GM12878 (cell line): ENCODE results near the gene PIGM. TPM values are rescaled to one million over a fixed set of nuclear protein-coding genes. Genes with fewer than 3 reads are reported as not detected.

Source experiments
- ATAC-seq: fragments of 200-7000 bp; cut with Tn5 transposase; 3 replicates; pipeline ENCODE4 v1.9.1; 2020; ENCODE audit warnings: mild to moderate bottlenecking, moderate library complexity
- BruUV-seq: library from RNA; stranded (reverse); fragments of 400-500 nt; replicated peaks from 2 replicates; lab custom pipeline; 2021; lab: Mats Ljungman, UMichigan
- CTCF ChIA-PET: fragments of 300-600 bp; sonication (Branson Sonifier 250); formaldehyde crosslinking; extraction: SDS; loops from one replicate; lab custom pipeline; 2021; ENCODE audit warnings: inconsistent platforms; lab: Yijun Ruan, JAX
- POLR2A ChIA-PET: fragments of 350-600 bp; formaldehyde crosslinking; extraction: SDS; loops from one replicate; lab custom pipeline; 2021; ENCODE audit warnings: inconsistent platforms; lab: Charles Lee
- RAD21 ChIA-PET: fragments of 300-600 bp; sonication (Branson Sonifier 250); formaldehyde crosslinking; loops from one replicate; lab custom pipeline; 2023; ENCODE audit warnings: antibody characterized with exemption; ENCODE audit not compliant: unreplicated experiment; lab: Charles Lee
- SMC1A ChIA-PET: fragments of 300-600 bp; sonication (Branson Sonifier 250); formaldehyde crosslinking; loops from one replicate; lab custom pipeline; 2023; ENCODE audit not compliant: unreplicated experiment, uncharacterized antibody; lab: Charles Lee
- DNase-seq: peaks from one replicate; pipeline ENCODE4 v3.0.0-alpha.2; 2011; ENCODE audit warnings: low read depth, low spot score
- FAIRE-seq: peaks from 3 replicates; lab custom pipeline; 2011; peaks lifted over from hg19 to GRCh38; lab: Jason Lieb, UNC
- H2AFZ ChIP-seq: 2 replicates; pipeline ENCODE4 v1.6.0; 2011; ENCODE audit warnings: low read depth, low read length, control low read depth; ENCODE audit not compliant: control insufficient read depth
- H3K27ac ChIP-seq: 2 replicates; pipeline ENCODE4 v1.5.1; 2011; ENCODE audit warnings: control low read depth; ENCODE audit not compliant: control insufficient read depth, insufficient read depth
- H3K27me3 ChIP-seq, 2 experiments: replicated peaks in 1 of 2; 2 replicates each; pipeline versions ENCODE4 v1.6.0 to v1.6.1; 2011; ENCODE audit warnings: low read length in 1 of 2; ENCODE audit not compliant: control insufficient read depth in 2 of 2, insufficient read depth in 2 of 2
- H3K36me3 ChIP-seq, 2 experiments: 2 replicates each; pipeline ENCODE4 v1.5.1; 2011; ENCODE audit warnings: low read length in 1 of 2; ENCODE audit not compliant: control insufficient read depth in 2 of 2, insufficient read depth in 2 of 2
- H3K4me1 ChIP-seq: 2 replicates; pipeline ENCODE4 v1.6.1; 2011; ENCODE audit warnings: mild to moderate bottlenecking, low read length, moderate library complexity, mixed read lengths; ENCODE audit not compliant: control insufficient read depth, insufficient read depth
- H3K4me2 ChIP-seq: 2 replicates; pipeline ENCODE4 v1.6.0; 2011; ENCODE audit warnings: control low read depth; ENCODE audit not compliant: control insufficient read depth, insufficient read depth
- H3K4me3 ChIP-seq: fragments of 200-600 bp; sonication (generic); 2 replicates; pipeline ENCODE4 v1.5.1; 2016
- H3K79me2 ChIP-seq: 2 replicates; pipeline ENCODE4 v1.6.0; 2011; ENCODE audit warnings: low read length; ENCODE audit not compliant: control insufficient read depth, insufficient read depth
- H3K9ac ChIP-seq: 2 replicates; pipeline ENCODE4 v1.8.0; 2011; ENCODE audit warnings: low read length, control low read depth, mixed read lengths; ENCODE audit not compliant: control insufficient read depth, insufficient read depth
- H3K9me3 ChIP-seq: replicated peaks from 3 replicates; pipeline ENCODE4 v1.5.1; 2011; ENCODE audit warnings: mild to moderate bottlenecking, low read length; ENCODE audit not compliant: control insufficient read depth, insufficient read depth
- H4K20me1 ChIP-seq: 2 replicates; pipeline ENCODE4 v1.6.0; 2011; ENCODE audit not compliant: control insufficient read depth, insufficient read depth
- BRCA1 ChIP-seq: IDR thresholded peaks from 2 replicates; pipeline ENCODE4 v1.6.1; 2011; ENCODE audit warnings: low read depth, low read length, improper control_type of control experiment
- HCFC1 ChIP-seq: fragments of 150-350 bp; IDR thresholded peaks from 2 replicates; pipeline ENCODE4 v1.6.1; 2014; ENCODE audit warnings: low read length
- HDAC6 ChIP-seq: fragments of 200-600 bp; sonication (generic); IDR thresholded peaks from one replicate; pipeline ENCODE4 v1.8.0; 2017; ENCODE audit warnings: antibody characterized with exemption; ENCODE audit not compliant: unreplicated experiment
- HDGF ChIP-seq: fragments of 450-650 bp; IDR thresholded peaks from 2 replicates; pipeline ENCODE4 v1.6.1; 2016; ENCODE audit warnings: antibody characterized with exemption
- MEF2A ChIP-seq: IDR thresholded peaks from 2 replicates; pipeline ENCODE4 v1.6.1; 2011; ENCODE audit warnings: low read depth, mild to moderate bottlenecking, low read length, moderate library complexity; ENCODE audit not compliant: insufficient read depth
- NR2C1 ChIP-seq: fragments of 450-650 bp; IDR thresholded peaks from 2 replicates; pipeline ENCODE4 v1.6.1; 2017; ENCODE audit warnings: antibody characterized with exemption, mild to moderate bottlenecking, moderate library complexity
- RELB ChIP-seq: fragments of 450-650 bp; IDR thresholded peaks from 2 replicates; pipeline ENCODE4 v1.6.1; 2017; ENCODE audit warnings: low read depth, mild to moderate bottlenecking, moderate library complexity
- SIX5 ChIP-seq: IDR thresholded peaks from 2 replicates; pipeline ENCODE4 v1.6.1; 2011; ENCODE audit warnings: mild to moderate bottlenecking, low read depth, low read length, moderate library complexity; ENCODE audit not compliant: severe bottlenecking
- SRF ChIP-seq, 2 experiments: IDR thresholded peaks; 2 replicates each; pipeline ENCODE4 v1.6.1; 2011; ENCODE audit warnings: low read depth in 2 of 2, low read length in 2 of 2, mild to moderate bottlenecking in 1 of 2, moderate library complexity in 1 of 2
- STAT1 ChIP-seq: fragments of 450-650 bp; conservative IDR thresholded peaks from 2 replicates; pipeline ENCODE4 v1.6.1; 2014; ENCODE audit warnings: antibody characterized with exemption, mild to moderate bottlenecking
- STAT3 ChIP-seq: IDR thresholded peaks from 2 replicates; pipeline ENCODE4 v1.6.1; 2011; ENCODE audit warnings: low read depth, low read length, improper control_type of control experiment
- YY1 ChIP-seq: IDR thresholded peaks from 2 replicates; pipeline ENCODE4 v1.6.1; 2011; ENCODE audit warnings: low read depth, mild to moderate bottlenecking, low read length
- ZNF24 ChIP-seq: fragments of 450-650 bp; IDR thresholded peaks from 2 replicates; pipeline ENCODE4 v1.6.1; 2017; ENCODE audit warnings: antibody characterized with exemption, mild to moderate bottlenecking
- ZNF622 ChIP-seq: fragments of 450-650 bp; IDR thresholded peaks from 2 replicates; pipeline ENCODE4 v1.6.1; 2017; ENCODE audit warnings: mild to moderate bottlenecking, inconsistent platforms
- WGBS: methylation state at CpG from one replicate; pipeline ENCODE4 v1.1.6; 2016; ENCODE audit warnings: low lambda C conversion rate; ENCODE audit not compliant: insufficient replicate concordance, insufficient coverage; ENCODE audit errors: missing lambda C conversion rate; 5-methylcytosine and 5-hydroxymethylcytosine counted together
- in situ Hi-C: fragments of 300-500 bp; cut with MboI; formaldehyde crosslinking; loops from 9 replicates; pipeline ENCODE4 v1.14.3; 2018; ENCODE audit warnings: mixed read lengths
- intact Hi-C: fragments of 100-400 bp; cut with micrococcal nuclease; formaldehyde crosslinking; loops from one replicate; pipeline ENCODE4 v1.14.2; 2022; ENCODE audit not compliant: unreplicated experiment
- polyA plus RNA-seq, 11 experiments: library from polyadenylated mRNA; depleted of rRNA in 4 of 11; unstranded in 6 of 11; stranded (reverse) in 5 of 11; fragments of >200 nt; fragmentation: Nextera tagmentation in 4 of 11; fragmentation: Illumina TruSeq in 1 of 11; extraction: Ambion mirVana in 4 of 11; extraction: Trizol in 1 of 11; gene quantifications; 1 replicate in 1 of 11; 2 replicates in 10 of 11; pipeline versions ENCODE4 v1.2.1 to v1.2.3, GENCODE V29; 2011 to 2016; ENCODE audit warnings: inconsistent platforms in 2 of 11, missing spikeins in 2 of 11, low read depth in 1 of 11
- total RNA-seq, 4 experiments: library from RNA; depleted of rRNA in 3 of 4; stranded (reverse); fragments of >200 nt in 3 of 4; fragmentation: Illumina TruSeq in 1 of 4; extraction: Trizol in 1 of 4; gene quantifications; 2 replicates each; pipeline versions ENCODE4 v1.2.1 to v1.2.3, GENCODE V29; 2013 to 2021
- TF ChIP-seq, protein P1 (sequence below): fragments of 450-650 bp; IDR thresholded peaks from 2 replicates; pipeline ENCODE4 v1.6.1; 2018; ENCODE audit warnings: borderline replicate concordance, mild to moderate bottlenecking; ENCODE audit not compliant: partially characterized antibody

PIGM gene
- total and polyA plus RNA-seq, 10 of the 15 experiments (the other 5 are each of a cell fraction or from before 2014, with no cell fraction given): 2.6 to 6.1 (median 4.6) TPM

GRCh38 chr1:159977364-159978106 lies 54.3 kb downstream of the PIGM start:
- SMC1A ChIA-PET: no interaction called here
- Histone ChIP-seq H3K9ac (no peak overlapping the region), H3K4me3 (no peak overlapping the region), H3K36me3 (no peaks in the 10 kb centered on the region), H3K4me1 (no peaks in the 10 kb centered on the region), H3K79me2 (no peaks in the 10 kb centered on the region), H4K20me1 (no peaks in the 10 kb centered on the region), H3K4me2 (no peak overlapping the region), H2AFZ (no peak overlapping the region), H3K9me3 (no peaks in the 10 kb centered on the region), H3K27me3 (peaks cover under 1 to 4% of the 10 kb centered on the region in 2 experiments), H3K27ac (no peak overlapping the region)
- FAIRE-seq: no peak
- 11% methylated on average over 6 of the region's 6 CpGs for WGBS
- ATAC-seq: no peak
- BruUV-seq: no TSS peak
- in situ Hi-C loops (no loop called here), intact Hi-C loops (no loop called here)
- DNase-seq: no peak
- no peak for TF ChIP-seq HDAC6
- no peak for TF ChIP-seq NR2C1
- TF ChIP-seq RELB: no peak
- TF ChIP-seq MEF2A: no peak
- no peak for TF ChIP-seq HCFC1
- TF ChIP-seq HDGF: no peak
- TF ChIP-seq, protein P1, sequence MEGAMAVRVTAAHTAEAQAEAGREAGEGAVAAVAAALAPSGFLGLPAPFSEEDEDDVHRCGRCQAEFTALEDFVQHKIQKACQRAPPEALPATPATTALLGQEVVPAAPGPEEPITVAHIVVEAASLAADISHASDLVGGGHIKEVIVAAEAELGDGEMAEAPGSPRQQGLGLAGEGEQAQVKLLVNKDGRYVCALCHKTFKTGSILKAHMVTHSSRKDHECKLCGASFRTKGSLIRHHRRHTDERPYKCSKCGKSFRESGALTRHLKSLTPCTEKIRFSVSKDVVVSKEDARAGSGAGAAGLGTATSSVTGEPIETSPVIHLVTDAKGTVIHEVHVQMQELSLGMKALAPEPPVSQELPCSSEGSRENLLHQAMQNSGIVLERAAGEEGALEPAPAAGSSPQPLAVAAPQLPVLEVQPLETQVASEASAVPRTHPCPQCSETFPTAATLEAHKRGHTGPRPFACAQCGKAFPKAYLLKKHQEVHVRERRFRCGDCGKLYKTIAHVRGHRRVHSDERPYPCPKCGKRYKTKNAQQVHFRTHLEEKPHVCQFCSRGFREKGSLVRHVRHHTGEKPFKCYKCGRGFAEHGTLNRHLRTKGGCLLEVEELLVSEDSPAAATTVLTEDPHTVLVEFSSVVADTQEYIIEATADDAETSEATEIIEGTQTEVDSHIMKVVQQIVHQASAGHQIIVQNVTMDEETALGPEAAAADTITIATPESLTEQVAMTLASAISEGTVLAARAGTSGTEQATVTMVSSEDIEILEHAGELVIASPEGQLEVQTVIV: no peak
- TF ChIP-seq YY1: no peak
- no peak for TF ChIP-seq SRF (IDR thresholded peaks at IDR 0.05; ENCODE audit: low read depth in 2 of 2, low read length in 2 of 2)
- TF ChIP-seq BRCA1: no peak
- no peak for TF ChIP-seq STAT3
- TF ChIP-seq ZNF24: no peak
- no peak for TF ChIP-seq SIX5
- no peak for TF ChIP-seq STAT1
- TF ChIP-seq ZNF622: no peak
- CTCF ChIA-PET: interaction anchor here (0.9 kb wide), 1 partner anchor 28 kb away, joined by 3 read pairs; no protein-coding TSS in a partner anchor
- RAD21 ChIA-PET: no interaction called here
- POLR2A ChIA-PET: no interaction called here
